GM23338 (cell line): Measurements from ENCODE around the gene FOXD4L6.
"Not testable (repeated sequence)": the region's sequence is repeated elsewhere in the genome, so short reads cannot be mapped to it uniquely, and the experiment has no call there.

Experiments
- CREB1 ChIP-seq: fragments of 250-450 bp; sonication (Bioruptor Pico); IDR thresholded peaks from 2 replicates; pipeline ENCODE4 v1.5.0; 2020; ENCODE audit warnings: low read depth, mild to moderate bottlenecking, moderate library complexity
- EZH2 ChIP-seq: fragments of 200-600 bp; sonication (generic); IDR thresholded peaks from one replicate; pipeline ENCODE4 v1.8.0; 2017; ENCODE audit warnings: antibody characterized with exemption, mild to moderate bottlenecking, low read depth; ENCODE audit not compliant: unreplicated experiment
- EZH2phosphoT487 ChIP-seq: fragments of 200-600 bp; sonication (generic); IDR thresholded peaks from one replicate; pipeline ENCODE4 v1.8.1; 2018; ENCODE audit warnings: antibody characterized with exemption; ENCODE audit not compliant: unreplicated experiment
- JUNB ChIP-seq: IDR thresholded peaks from one replicate; pipeline ENCODE4 v1.6.1; 2016; ENCODE audit warnings: antibody characterized with exemption; ENCODE audit not compliant: unreplicated experiment
- NANOG ChIP-seq: IDR thresholded peaks from 2 replicates; pipeline ENCODE4 v1.6.1; 2016; ENCODE audit warnings: antibody characterized with exemption, borderline replicate concordance
- POLR2AphosphoS5 ChIP-seq: IDR thresholded peaks from 2 replicates; pipeline ENCODE4 v1.6.1; 2016; ENCODE audit warnings: antibody characterized with exemption, low read depth
- STAT1 ChIP-seq: IDR thresholded peaks from one replicate; pipeline ENCODE4 v1.6.1; 2016; ENCODE audit warnings: antibody characterized with exemption; ENCODE audit not compliant: unreplicated experiment
- ZNF114 ChIP-seq: fragments of 250-450 bp; sonication (Bioruptor Pico); IDR thresholded peaks from 2 replicates; pipeline ENCODE4 v1.5.0; 2020; ENCODE audit warnings: mild to moderate bottlenecking, moderate library complexity
- ZNF331 ChIP-seq: fragments of 250-450 bp; sonication (Bioruptor Pico); IDR thresholded peaks from 2 replicates; pipeline ENCODE4 v1.5.0; 2020; ENCODE audit warnings: low read depth, mild to moderate bottlenecking, moderate library complexity
- TF ChIP-seq, protein P1 (sequence below), 2 experiments: fragments of 200-600 bp in 1 of 2; sonication (generic) in 1 of 2; conservative IDR thresholded peaks; 2 replicates each; pipeline versions ENCODE4 v1.5.1 to v1.6.1; 2016 to 2017; ENCODE audit warnings: antibody characterized with exemption in 2 of 2, low read depth in 2 of 2, mild to moderate bottlenecking in 2 of 2, moderate library complexity in 1 of 2
- TF ChIP-seq, protein P2 (sequence below): IDR thresholded peaks from one replicate; pipeline ENCODE4 v1.6.1; 2018; ENCODE audit warnings: antibody characterized with exemption; ENCODE audit not compliant: unreplicated experiment
- TF ChIP-seq, protein P3 (sequence below): IDR thresholded peaks from 2 replicates; pipeline ENCODE4 v1.6.1; 2016; ENCODE audit warnings: antibody characterized with exemption

DNA sequence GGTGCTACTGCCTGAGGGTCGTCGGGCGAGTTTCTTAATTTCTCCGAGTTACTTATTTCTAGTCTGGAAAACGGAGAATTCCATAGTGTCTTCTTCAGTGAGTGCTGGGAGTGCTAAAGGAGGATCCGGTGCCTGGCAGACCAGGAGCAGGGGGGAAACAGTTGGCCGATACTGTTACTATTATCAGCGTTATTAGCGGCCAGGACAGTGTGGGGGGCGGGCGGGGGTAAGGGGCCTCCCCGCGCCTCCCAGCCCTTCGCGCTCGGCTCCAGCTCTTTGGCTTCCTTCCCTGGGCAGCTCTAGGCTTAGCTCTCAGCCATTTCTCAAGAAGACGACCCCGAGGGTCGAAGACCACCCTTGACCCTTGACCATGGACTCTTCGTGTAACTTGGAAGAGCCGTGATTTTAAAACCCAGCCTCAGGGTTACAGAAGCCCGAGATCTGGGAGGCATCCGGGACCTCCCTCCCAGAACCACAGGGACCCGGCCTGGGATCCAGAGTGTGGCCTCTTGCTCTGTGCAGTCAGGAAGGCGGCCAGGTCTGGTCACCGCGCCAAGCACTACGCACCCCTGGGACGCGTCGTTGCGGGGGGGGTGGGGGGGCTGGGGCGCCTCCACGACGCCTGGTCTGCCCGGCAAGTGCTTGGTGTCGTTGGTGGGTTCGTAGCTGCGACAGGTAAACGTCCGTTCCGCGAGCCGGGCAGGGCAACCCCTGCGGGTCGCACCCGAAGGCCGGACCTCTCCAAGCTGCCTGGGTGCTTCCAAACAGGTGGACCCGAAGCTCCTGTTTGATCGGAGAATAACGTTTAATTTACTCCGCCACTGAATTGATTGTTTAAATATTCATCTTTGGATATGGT, 4.0 kb downstream of the FOXD4L6 start:
- TF ChIP-seq, protein P1, sequence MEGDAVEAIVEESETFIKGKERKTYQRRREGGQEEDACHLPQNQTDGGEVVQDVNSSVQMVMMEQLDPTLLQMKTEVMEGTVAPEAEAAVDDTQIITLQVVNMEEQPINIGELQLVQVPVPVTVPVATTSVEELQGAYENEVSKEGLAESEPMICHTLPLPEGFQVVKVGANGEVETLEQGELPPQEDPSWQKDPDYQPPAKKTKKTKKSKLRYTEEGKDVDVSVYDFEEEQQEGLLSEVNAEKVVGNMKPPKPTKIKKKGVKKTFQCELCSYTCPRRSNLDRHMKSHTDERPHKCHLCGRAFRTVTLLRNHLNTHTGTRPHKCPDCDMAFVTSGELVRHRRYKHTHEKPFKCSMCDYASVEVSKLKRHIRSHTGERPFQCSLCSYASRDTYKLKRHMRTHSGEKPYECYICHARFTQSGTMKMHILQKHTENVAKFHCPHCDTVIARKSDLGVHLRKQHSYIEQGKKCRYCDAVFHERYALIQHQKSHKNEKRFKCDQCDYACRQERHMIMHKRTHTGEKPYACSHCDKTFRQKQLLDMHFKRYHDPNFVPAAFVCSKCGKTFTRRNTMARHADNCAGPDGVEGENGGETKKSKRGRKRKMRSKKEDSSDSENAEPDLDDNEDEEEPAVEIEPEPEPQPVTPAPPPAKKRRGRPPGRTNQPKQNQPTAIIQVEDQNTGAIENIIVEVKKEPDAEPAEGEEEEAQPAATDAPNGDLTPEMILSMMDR (conservative IDR thresholded peaks at IDR 0.05; ENCODE audit: low read depth in 2 of 2), result not testable (repeated sequence)
- TF ChIP-seq, protein P2, sequence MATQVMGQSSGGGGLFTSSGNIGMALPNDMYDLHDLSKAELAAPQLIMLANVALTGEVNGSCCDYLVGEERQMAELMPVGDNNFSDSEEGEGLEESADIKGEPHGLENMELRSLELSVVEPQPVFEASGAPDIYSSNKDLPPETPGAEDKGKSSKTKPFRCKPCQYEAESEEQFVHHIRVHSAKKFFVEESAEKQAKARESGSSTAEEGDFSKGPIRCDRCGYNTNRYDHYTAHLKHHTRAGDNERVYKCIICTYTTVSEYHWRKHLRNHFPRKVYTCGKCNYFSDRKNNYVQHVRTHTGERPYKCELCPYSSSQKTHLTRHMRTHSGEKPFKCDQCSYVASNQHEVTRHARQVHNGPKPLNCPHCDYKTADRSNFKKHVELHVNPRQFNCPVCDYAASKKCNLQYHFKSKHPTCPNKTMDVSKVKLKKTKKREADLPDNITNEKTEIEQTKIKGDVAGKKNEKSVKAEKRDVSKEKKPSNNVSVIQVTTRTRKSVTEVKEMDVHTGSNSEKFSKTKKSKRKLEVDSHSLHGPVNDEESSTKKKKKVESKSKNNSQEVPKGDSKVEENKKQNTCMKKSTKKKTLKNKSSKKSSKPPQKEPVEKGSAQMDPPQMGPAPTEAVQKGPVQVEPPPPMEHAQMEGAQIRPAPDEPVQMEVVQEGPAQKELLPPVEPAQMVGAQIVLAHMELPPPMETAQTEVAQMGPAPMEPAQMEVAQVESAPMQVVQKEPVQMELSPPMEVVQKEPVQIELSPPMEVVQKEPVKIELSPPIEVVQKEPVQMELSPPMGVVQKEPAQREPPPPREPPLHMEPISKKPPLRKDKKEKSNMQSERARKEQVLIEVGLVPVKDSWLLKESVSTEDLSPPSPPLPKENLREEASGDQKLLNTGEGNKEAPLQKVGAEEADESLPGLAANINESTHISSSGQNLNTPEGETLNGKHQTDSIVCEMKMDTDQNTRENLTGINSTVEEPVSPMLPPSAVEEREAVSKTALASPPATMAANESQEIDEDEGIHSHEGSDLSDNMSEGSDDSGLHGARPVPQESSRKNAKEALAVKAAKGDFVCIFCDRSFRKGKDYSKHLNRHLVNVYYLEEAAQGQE, result not testable (repeated sequence)
- TF ChIP-seq ZNF331 (CRISPR knock-in tag); POLR2AphosphoS5; CREB1 (CRISPR knock-in tag); JUNB; EZH2phosphoT487; NANOG; ZNF114 (CRISPR knock-in tag); STAT1: not testable (repeated sequence)
- TF ChIP-seq EZH2, result peak; percentile 67
- TF ChIP-seq, protein P3, sequence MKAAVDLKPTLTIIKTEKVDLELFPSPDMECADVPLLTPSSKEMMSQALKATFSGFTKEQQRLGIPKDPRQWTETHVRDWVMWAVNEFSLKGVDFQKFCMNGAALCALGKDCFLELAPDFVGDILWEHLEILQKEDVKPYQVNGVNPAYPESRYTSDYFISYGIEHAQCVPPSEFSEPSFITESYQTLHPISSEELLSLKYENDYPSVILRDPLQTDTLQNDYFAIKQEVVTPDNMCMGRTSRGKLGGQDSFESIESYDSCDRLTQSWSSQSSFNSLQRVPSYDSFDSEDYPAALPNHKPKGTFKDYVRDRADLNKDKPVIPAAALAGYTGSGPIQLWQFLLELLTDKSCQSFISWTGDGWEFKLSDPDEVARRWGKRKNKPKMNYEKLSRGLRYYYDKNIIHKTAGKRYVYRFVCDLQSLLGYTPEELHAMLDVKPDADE, result not testable (repeated sequence)
